ENCODE measurements around the gene CDH8. TPM values are rescaled to one million over a fixed set of nuclear protein-coding genes. Genes with fewer than 3 reads are reported as not detected.

Gene CDH8
- polyA plus RNA-seq, 1 experiment = not detected

DNA sequence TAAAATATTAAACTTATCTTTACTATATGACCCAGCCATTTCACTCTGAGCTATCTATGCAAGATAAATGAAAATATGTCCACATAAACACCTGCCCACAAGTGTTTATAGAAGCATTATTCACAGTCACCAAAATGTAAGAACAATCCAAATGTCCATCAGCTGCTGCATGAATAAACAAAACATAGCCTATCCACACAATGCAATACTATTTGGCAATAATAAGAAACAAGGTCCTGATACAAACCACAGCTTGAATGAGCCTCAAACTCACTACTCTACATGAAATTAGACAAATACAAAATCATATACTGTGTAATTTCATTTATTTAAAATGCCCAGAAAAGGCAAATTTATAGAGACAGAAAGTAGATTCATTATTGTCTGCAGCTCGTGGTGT lies 355.1 kb downstream of the CDH8 start:
- CTCF ChIA-PET = no interaction called here
- Histone ChIP-seq H3K27ac (ENCODE audit: low read depth, low read length) (no peak overlapping the region), H3K27me3 (ENCODE audit: control insufficient read depth, insufficient read depth, low read length) (no peaks in the 10 kb centered on the region), H3K4me3 (ENCODE audit: low read depth, low read length) (no peak overlapping the region), H3K9me3 (ENCODE audit: control insufficient read depth, insufficient read depth, low read length) (no peaks in the 10 kb centered on the region; the same call in 1 of the 2 replicates)
- no peak for DNase-seq (ENCODE audit: low read depth, low spot score)
- TF ChIP-seq, protein P1, sequence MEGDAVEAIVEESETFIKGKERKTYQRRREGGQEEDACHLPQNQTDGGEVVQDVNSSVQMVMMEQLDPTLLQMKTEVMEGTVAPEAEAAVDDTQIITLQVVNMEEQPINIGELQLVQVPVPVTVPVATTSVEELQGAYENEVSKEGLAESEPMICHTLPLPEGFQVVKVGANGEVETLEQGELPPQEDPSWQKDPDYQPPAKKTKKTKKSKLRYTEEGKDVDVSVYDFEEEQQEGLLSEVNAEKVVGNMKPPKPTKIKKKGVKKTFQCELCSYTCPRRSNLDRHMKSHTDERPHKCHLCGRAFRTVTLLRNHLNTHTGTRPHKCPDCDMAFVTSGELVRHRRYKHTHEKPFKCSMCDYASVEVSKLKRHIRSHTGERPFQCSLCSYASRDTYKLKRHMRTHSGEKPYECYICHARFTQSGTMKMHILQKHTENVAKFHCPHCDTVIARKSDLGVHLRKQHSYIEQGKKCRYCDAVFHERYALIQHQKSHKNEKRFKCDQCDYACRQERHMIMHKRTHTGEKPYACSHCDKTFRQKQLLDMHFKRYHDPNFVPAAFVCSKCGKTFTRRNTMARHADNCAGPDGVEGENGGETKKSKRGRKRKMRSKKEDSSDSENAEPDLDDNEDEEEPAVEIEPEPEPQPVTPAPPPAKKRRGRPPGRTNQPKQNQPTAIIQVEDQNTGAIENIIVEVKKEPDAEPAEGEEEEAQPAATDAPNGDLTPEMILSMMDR (IDR thresholded peaks at IDR 0.05; ENCODE audit: low read depth, low read length) = no peak
- POLR2A ChIA-PET = no interaction called here

DNA sequence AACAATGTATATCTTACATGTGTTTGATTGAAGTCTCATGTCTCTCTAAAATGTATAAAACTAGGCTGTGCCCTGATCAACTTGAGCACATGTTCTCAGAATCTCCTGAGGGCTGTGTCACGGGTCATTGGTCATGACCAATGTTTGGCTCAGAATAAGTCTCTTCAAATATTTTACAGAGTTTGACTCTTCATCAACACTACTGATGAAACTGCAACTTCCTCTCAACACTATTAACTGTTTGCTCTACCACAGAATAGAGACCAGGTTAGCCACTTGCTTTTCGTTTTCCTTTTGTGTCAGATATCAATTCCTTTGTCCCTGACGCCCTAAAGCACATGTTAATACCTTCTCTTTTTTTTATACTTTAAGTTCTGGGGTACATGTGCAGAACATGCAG lies 358.1 kb downstream of the CDH8 start:
- H3K27me3 ChIP-seq (ENCODE audit: control insufficient read depth, insufficient read depth, low read length) = no peaks in the 10 kb centered on the region
- DNase-seq (ENCODE audit: low read depth, low spot score) = no peak
- H3K4me3 ChIP-seq (ENCODE audit: low read depth, low read length) = no peak overlapping the region
- TF ChIP-seq, protein P1 (IDR thresholded peaks at IDR 0.05; ENCODE audit: low read depth, low read length) = no peak
- ChIA-PET POLR2A (no interaction called here), CTCF (no interaction called here)
- H3K9me3 ChIP-seq (ENCODE audit: control insufficient read depth, insufficient read depth, low read length) = no peaks in the 10 kb centered on the region; the same call in 1 of the 2 replicates
- no peak overlapping the region for H3K27ac ChIP-seq (ENCODE audit: low read depth, low read length)

DNA sequence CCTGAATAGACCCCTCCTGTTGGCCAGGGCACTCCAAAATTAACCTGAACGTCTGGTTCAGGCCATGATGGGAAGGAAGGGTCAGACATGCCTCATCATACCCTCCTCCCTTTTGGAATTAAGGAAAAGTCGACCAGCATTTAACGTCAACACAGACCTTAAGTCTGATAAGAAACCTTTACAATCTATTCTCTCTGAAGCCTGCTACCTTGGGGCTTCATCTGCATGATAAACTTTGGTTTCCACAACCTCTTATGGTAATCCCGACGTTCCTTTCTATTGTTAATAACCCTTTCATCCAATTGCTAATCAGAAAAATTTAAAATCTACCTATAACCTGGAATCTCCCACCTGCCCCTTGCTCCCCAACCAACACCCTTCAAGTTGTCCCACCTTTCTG lies 358.5 kb downstream of the CDH8 start:
- no peak for DNase-seq (ENCODE audit: low read depth, low spot score)
- H3K4me3 ChIP-seq (ENCODE audit: low read depth, low read length) = no peak overlapping the region
- H3K27ac ChIP-seq (ENCODE audit: low read depth, low read length) = no peak overlapping the region
- TF ChIP-seq, protein P1 (IDR thresholded peaks at IDR 0.05; ENCODE audit: low read depth, low read length) = no peak
- no peaks in the 10 kb centered on the region for H3K27me3 ChIP-seq (ENCODE audit: control insufficient read depth, insufficient read depth, low read length)
- H3K9me3 ChIP-seq (ENCODE audit: control insufficient read depth, insufficient read depth, low read length) = no peaks in the 10 kb centered on the region; the same call in 1 of the 2 replicates
- ChIA-PET POLR2A (no interaction called here), CTCF (no interaction called here)

DNA sequence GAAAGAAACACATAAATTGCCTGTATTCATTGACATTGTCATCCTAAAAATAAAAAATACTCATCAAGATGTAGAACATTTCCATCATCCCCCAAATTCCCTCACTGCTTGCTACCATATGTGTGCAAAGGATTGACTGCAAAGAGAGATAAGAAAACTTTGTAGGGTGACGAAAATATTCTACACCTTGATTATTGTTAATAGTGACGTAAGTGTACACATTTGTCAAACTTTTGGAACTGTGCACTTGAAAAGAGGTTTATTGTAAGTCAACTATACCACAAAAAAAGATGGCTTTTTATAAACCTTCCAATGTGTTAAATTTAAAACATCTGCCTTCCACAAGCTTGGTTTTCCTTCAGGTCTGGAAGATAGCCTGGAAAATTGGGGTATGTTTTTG lies 359.5 kb downstream of the CDH8 start:
- no peak overlapping the region for H3K27ac ChIP-seq (ENCODE audit: low read depth, low read length)
- DNase-seq (ENCODE audit: low read depth, low spot score) = no peak
- ChIA-PET POLR2A (no interaction called here), CTCF (no interaction called here)
- H3K4me3 ChIP-seq (ENCODE audit: low read depth, low read length) = no peak overlapping the region
- H3K9me3 ChIP-seq (ENCODE audit: control insufficient read depth, insufficient read depth, low read length) = no peaks in the 10 kb centered on the region; the same call in 1 of the 2 replicates
- TF ChIP-seq, protein P1 (IDR thresholded peaks at IDR 0.05; ENCODE audit: low read depth, low read length) = no peak
- no peaks in the 10 kb centered on the region for H3K27me3 ChIP-seq (ENCODE audit: control insufficient read depth, insufficient read depth, low read length)

DNA sequence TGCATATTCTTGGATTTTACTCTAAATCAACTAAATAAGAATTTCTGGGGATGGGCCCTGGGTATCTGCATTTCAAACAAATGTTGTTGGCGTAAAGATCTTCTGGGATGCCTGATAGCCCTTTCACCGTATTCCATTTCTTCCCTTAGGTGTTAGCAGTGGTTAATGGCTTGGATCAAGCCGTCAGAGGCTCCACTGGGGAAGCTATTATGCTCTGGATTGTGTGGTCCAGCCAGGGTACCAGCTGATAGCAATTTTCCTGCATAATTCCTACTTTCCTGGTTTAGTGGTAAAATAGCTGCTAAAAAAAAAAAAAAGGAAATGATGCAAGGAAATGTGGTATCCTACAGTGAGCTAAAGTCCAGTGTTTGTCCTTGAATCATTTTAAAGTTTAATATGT lies 365.1 kb downstream of the CDH8 start:
- ChIA-PET CTCF (no interaction called here), POLR2A (no interaction called here)
- no peak overlapping the region for H3K27ac ChIP-seq (ENCODE audit: low read depth, low read length)
- H3K9me3 ChIP-seq (ENCODE audit: control insufficient read depth, insufficient read depth, low read length) = peaks cover 2% of the 10 kb centered on the region; the same call in 1 of the 2 replicates
- no peaks in the 10 kb centered on the region for H3K27me3 ChIP-seq (ENCODE audit: control insufficient read depth, insufficient read depth, low read length)
- TF ChIP-seq, protein P1 (IDR thresholded peaks at IDR 0.05; ENCODE audit: low read depth, low read length) = no peak
- DNase-seq (ENCODE audit: low read depth, low spot score) = no peak
- no peak overlapping the region for H3K4me3 ChIP-seq (ENCODE audit: low read depth, low read length)
